M059J (cell line): Measurements from ENCODE around the gene SUOX. TPM values are rescaled to one million over a fixed set of nuclear protein-coding genes. Genes with fewer than 3 reads are reported as not detected.
"Not testable (repeated sequence)": the region's sequence is repeated elsewhere in the genome, so short reads cannot be mapped to it uniquely, and the experiment has no call there.

Experiments used
- DNase-seq: peaks from one replicate; pipeline ENCODE4 v3.0.0-alpha.2; 2012; ENCODE audit warnings: low read depth
- total RNA-seq: library from RNA; depleted of rRNA; stranded (reverse); fragments of >200 nt; shearing (Covaris generic); gene quantifications from 2 replicates; pipeline ENCODE4 v1.2.3, GENCODE V29; 2014; rRNA removed

SUOX gene
- total RNA-seq, result 9.7 and 17.0 TPM in 2 replicates

DNA sequence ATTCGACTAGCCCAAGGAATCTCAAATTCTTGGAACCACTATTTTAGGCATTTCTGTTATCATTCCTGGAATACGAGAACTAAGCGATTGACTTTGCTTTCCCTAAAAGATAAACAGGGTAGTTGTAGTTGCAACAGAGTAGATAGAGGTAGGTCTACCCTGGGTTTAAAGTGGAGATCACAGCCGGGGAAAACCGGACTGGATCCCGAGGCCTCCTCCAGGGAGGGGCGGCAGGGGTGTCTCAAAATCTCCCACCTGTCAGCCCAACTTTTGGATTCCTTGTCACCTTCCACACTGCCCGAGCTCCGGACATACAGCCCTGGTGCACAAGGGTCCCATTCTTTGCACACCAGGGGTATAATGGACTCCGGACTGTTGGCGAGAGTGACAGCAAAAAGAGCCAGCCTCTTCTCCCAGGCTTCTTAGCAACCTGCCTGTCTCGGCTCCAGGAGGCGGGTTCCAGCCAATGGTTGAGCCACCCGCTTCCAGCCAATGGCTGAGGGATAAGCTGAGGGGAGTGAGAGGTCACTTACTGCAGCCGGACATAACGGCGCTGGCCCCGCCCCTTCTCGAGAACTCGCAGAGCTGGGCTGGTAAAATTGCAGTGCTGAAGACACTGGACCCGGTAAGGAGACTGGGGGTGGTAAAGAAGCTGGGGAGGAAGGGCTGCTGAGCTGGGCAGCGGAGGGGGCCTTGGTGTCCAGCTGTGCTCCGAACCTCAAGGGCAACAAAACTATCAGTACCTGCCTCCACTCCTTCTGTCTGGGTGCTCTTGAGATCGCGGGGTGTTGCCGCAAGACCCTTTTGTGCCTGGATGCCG is at the start of gene SUOX:
Gene SUOX, plus strand, starts transcription at position 562 of the 820 bp plus-strand sequence. CDS start 4,946 bp downstream, outside the sequence.
- DNase-seq, result peak; percentile 97

DNA sequence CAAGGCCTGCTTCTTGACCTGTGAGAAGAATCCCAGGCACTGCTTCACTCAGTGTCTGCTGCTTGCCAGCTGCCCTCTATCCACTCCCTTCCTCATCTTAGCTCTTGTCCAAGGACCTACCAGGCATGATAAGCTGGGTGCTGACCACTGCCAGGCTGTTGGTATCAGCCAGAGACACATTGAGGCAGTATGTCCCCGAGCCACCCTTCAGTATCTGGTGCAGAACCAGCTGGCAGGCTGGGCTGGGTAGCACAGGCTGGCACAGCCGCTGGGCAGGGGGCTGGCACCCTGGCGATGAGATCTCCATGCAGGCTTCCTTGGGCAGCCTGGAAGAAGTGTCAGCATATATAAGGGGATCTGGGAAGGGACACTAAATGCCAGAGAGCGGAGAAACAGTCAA is 41.7 kb upstream of the SUOX start:
- no peak for DNase-seq

GRCh38 chr12:55955800-55956508 is 41.1 kb upstream of the SUOX start:
- DNase-seq, result peak; percentile 84

DNA sequence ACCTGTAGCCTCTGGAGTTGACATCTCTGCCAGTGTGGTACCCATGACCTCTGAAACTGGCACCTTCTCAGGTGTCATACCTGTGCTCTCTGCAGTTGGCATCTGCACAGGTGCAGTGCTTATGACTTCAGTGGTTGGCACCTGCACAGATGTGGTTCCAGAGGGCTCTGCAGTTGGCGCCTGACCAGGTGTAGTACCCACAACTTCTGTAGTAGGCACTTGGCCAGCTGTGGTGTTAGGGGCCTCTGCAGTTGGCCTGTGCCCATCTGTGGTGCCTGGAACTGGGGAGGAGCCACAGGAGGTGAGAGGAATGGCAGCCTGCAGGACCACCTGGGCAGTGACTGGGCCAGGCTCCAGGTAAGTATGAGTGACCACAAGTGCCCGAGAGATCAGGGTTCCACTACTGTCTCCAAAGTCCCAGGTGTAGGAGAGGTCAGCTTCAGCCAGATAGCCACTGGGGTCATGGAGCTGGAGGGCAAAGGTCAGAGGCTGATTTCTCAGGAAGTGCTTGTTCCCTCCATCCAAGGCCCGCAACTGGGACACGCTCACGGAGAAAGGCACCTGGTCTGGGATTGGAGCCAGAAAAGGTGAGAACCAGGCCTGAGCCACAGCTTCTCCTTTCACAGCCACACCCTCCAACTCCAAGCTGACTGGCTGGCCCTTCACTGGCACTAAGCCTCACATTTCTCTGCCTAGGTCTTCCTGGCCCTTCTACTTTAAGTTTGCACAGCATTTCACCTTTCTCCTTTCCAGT is 39.8 kb upstream of the SUOX start:
- DNase-seq, result no peak

- no peak for DNase-seq
Measured at GRCh38 chr12:55963760-55964159, 33.3 kb upstream of the SUOX start.

DNA sequence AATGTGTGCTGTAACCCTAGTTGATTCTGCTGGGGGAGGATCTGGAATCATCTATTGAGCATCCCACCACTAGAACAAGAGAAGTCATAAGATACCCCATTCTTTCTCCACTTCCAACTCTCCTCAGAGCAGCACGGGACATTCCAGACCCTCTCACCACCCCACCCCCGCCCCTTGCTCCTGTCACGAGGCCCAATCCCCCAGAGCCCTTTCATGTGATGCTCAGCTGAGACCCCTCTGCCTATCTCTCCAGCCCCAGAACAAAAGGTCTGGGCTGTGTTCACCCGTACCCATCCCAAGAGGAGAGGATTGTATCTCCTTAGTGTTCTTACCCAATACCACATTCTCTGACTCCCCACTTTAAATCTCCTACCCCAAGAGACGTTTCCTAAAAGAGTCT is 31.8 kb upstream of the SUOX start:
- DNase-seq, result no peak

DNA sequence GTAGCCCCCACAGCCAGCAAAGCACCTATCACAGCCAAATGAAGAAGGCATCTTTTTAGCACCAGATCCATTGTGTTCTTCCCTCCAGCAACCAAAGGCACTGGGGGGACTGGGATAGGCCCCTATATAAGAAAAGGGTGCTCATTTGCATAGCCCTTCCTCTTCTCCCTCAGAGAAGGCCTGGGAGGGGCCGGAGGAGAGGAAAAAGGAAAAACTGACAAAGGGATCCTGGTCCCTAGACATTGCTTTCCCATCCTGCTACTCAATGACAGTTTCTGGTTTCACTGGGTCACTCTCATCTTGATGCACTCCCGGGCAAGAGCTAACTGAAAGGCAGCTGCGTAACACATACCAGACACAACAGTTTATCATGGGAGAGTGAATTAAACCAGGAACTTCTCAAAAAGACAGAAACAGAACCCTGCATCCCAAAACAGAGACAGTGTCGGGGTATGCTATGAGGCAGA is 31.1 kb upstream of the SUOX start, which contains the start of gene PMEL:
Gene PMEL, minus strand, starts transcription at position 102 of the 467 bp plus-strand sequence. Its CDS starts 31 bp downstream, at position 71.
- no peak for DNase-seq

GRCh38 chr12:55966408-55967281 is 30.4 kb upstream of the SUOX start, which contains the start of gene CDK2:
Gene CDK2 (plus strand): TSS chr12:55966830. CDS start chr12:55967009, 179 bp downstream.
- DNase-seq, result peak; percentile 86

GRCh38 chr12:55969356-55969755 is 27.7 kb upstream of the SUOX start:
- no peak for DNase-seq

- peak; percentile 31 for DNase-seq
Measured at GRCh38 chr12:55970775-55971174, 26.3 kb upstream of the SUOX start.

DNA sequence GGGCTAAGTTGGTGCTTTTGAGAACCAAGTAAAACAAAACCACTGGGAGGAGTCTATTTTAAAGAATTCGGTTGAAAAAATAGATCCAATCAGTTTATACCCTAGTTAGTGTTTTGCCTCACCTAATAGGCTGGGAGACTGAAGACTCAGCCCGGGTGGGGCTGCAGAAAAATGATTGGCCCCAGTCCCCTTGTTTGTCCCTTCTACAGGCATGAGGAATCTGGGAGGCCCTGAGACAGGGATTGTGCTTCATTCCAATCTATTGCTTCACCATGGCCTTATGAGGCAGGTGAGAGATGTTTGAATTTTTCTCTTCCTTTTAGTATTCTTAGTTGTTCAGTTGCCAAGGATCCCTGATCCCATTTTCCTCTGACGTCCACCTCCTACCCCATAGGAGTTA is 25.0 kb upstream of the SUOX start:
- peak; percentile 85 for DNase-seq

- no peak for DNase-seq
Measured at GRCh38 chr12:55972456-55972855, 24.6 kb upstream of the SUOX start.

GRCh38 chr12:55972911-55973598 is 24.0 kb upstream of the SUOX start:
- DNase-seq, result no peak

- peak; percentile 100 for DNase-seq
Measured at GRCh38 chr12:55973599-55974307, 23.3 kb upstream of the SUOX start, which contains the start of gene RAB5B. Gene RAB5B (plus strand): TSS chr12:55974078. CDS start chr12:55986961, 12,883 bp downstream.

DNA sequence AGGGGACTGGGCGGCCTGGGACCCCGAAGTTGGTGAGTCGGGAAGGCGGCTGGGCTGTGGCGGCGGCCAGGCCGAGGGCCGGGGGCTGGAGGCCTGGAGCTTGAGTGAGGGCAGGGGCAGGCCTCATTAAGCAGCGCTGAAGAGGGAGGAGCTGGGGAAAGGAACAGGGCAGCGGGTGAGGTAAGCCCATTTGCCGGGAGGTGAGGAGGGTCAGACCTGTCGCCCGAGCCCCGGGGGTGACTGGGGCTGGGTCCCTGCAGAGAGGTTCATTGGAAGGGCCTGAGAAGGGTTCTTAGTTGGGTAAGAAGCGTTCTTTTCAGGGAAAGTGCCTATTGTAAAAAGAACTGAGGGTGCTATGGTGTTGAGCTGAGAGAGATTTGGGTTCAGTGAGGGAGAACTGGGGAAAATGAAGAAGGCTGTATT is 22.8 kb upstream of the SUOX start:
- peak; percentile 60 for DNase-seq

DNA sequence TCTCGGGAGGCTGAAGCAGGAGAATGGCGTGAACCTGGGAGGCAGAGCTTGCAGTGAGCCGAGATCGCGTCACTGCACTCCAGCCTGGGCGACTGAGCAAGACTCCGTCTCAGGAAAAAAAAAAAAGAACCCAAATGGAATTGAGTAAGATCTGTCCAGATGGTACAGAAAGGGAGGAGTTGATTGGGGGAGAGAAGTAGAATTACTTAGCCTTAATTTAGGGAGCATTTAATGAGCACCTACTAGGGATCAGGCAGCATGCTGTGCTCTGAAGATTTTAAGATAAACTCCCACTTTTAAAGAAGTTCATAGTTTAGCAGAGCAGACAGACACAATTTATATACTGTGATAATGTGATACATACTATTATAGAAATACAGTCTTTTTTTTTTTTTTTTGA is 18.7 kb upstream of the SUOX start:
- no peak for DNase-seq

DNA sequence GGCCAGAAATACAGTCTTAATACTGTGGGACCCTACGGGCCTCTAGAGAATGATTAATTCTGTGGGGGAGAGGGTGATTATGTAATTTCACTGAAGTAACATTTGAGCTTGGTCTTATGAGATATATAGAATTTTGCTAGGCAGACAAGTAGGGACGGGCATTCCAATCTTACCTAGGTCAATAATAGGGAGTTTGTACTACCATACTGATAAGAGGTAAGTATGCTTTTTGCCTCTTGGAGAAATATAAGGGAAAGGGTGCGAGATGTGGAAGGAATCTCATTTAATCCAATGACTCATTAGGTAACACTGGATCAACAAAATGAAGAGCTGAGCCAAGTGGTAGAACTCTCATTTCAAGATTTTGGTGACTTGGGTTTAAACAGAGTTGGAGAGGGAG is 18.0 kb upstream of the SUOX start:
- DNase-seq, result no peak

- DNase-seq, result not testable (repeated sequence)
Measured at GRCh38 chr12:55981882-55982281, 15.2 kb upstream of the SUOX start.

- no peak for DNase-seq
Measured at GRCh38 chr12:55982319-55982936, 14.6 kb upstream of the SUOX start.
